Measurements from ENCODE around the gene RAD54L. TPM values are rescaled to one million over a fixed set of nuclear protein-coding genes. Genes with fewer than 3 reads are reported as not detected.
A peak's percentile ranks its signal among the peaks of the same experiment; 100 is the strongest.

Gene RAD54L
- polyA plus RNA-seq, 1 of the 3 experiments (the other 2 are of a cell fraction): 11.5 TPM

DNA sequence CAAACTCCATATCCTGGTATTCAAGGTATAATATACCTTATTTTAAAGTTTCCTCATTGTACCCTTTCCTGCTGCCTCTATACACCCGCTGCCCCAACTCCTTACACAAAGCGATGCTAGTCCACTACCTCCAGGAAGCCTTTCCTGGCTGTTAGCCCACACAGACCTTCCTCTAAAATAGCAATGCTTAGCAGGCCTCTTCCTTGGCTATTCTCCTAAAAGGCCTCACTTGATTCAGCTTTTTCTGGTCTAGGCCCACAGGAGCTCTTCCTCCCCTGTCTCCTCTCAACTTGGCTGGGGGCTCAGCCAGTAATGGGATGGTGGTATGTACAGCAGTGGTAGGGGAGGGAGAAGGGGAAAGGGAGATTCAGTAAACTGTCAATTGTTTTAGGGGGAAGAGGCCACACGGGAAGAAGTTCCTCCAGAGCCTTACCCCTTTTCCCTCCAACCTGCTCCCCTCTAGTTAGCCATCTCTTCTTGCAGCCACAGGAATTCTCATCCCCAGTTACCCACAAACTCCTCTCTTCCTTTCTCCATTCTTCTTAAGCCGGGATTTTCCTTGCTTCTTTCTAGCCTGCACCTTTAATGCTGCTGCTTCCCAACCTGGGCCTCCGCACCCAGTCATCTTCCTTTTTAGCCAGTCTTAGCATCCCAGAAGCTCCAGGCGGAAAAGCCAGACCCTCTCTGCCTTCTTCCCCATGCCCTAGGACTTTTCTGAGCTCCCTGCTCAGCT lies 53.3 kb downstream of the RAD54L start:
- Histone ChIP-seq H2AFZ (ENCODE audit: low read depth) (peak overlapping the region; percentile 42; the same call in 1 of the 2 replicates), H3K9ac (peak overlapping the region; percentile 98), H3K27me3 (ENCODE audit: insufficient read depth) (no peaks in the 10 kb centered on the region), H3F3A (replicated peaks; ENCODE audit: insufficient read depth) (peaks cover 10% of the 10 kb centered on the region), H3K79me2 (ENCODE audit: insufficient read depth) (peaks cover 82% of the 10 kb centered on the region), H3K4me2 (peak overlapping the region; percentile 95), H3K9me2 (no peaks in the 10 kb centered on the region), H3K27ac (ENCODE audit: low read depth in 2 of 2, low read length in 1 of 2) (peak overlapping the region; percentile 93), H3K36me3 (replicated peaks in 1 of 2; ENCODE audit: control insufficient read depth in 1 of 2, insufficient read depth in 2 of 2, low read length in 1 of 2) (peaks cover 22 to 26% of the 10 kb centered on the region in 2 experiments), H3K4me1 (ENCODE audit: control insufficient read depth in 1 of 2, insufficient read depth in 2 of 2, low read depth in 1 of 2, low read length in 1 of 2) (peaks cover 10 to 11% of the 10 kb centered on the region in 2 experiments), H4K20me1 (ENCODE audit: insufficient read depth) (peaks cover 8% of the 10 kb centered on the region), H3K9me3 (no peaks in the 10 kb centered on the region), H3K4me3 (ENCODE audit: low read depth in 2 of 2, low read length in 1 of 2) (peak overlapping the region; percentile 66 to 89)
- TF ChIP-seq NFIC (IDR thresholded peaks at IDR 0.05; ENCODE audit: borderline replicate concordance) (no peak), GABPA (IDR thresholded peaks at IDR 0.05; ENCODE audit: low read depth) (no peak), SMC3 (IDR thresholded peaks at IDR 0.05; ENCODE audit: low read depth, low read length) (no peak), EP300 (IDR thresholded peaks at IDR 0.05; ENCODE audit: borderline replicate concordance in 1 of 2, low read depth in 1 of 2, low read length in 1 of 2) (no peak), TEAD4 (IDR thresholded peaks at IDR 0.05; ENCODE audit: borderline replicate concordance, insufficient read depth) (no peak), TCF12 (IDR thresholded peaks at IDR 0.05) (no peak), ELF1 (IDR thresholded peaks at IDR 0.05) (no peak), NRF1 (IDR thresholded peaks at IDR 0.05; ENCODE audit: low read depth, low read length) (no peak), JUND (IDR thresholded peaks at IDR 0.05) (no peak)
- ChIA-PET CTCF (interaction anchor here (0.8 to 1.2 kb wide), 2 partner anchors 22 to 47 kb away, joined by 3 read pairs; no protein-coding TSS in a partner anchor), POLR2A (interaction anchor here (0.9 kb wide), 1 partner anchor 16 kb away, joined by 5 read pairs; no protein-coding TSS in a partner anchor)
- 66% methylated on average over 6 of the region's 6 CpGs for WGBS (ENCODE audit: low lambda C conversion rate)
- no peak for DNase-seq

DNA sequence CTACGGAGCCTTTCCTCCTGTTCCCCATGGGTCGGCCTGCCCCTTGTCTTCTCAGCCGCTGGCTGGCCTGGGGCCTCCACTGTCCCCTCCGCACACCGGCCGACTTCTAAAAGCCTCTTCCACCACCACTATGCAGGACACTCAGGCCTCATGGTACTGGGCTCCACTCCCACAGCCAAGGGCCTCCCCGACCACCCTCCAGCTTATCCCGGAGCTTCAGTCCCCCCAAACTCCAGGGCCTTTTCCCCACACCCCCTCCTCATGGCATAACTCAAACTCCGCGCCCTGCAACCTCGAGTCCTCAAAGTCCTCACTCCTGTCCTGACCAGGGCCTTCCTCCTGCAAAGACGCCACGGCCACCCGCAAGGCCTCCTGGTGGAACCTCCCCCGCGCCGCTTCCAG lies 53.8 kb downstream of the RAD54L start:
- H3K4me1 ChIP-seq (ENCODE audit: control insufficient read depth in 1 of 2, insufficient read depth in 2 of 2, low read depth in 1 of 2, low read length in 1 of 2): peaks cover 11 to 14% of the 10 kb centered on the region in 2 experiments
- peak overlapping the region; percentile 66 to 89 for H3K4me3 ChIP-seq (ENCODE audit: low read depth in 2 of 2, low read length in 1 of 2)
- 14% methylated on average over 17 of the region's 17 CpGs for WGBS (ENCODE audit: low lambda C conversion rate)
- H3K79me2 ChIP-seq (ENCODE audit: insufficient read depth): peaks cover 84% of the 10 kb centered on the region
- H3K9me3 ChIP-seq: no peaks in the 10 kb centered on the region
- ChIA-PET CTCF (interaction anchor here (0.8 to 1.2 kb wide), 2 partner anchors 22 to 46 kb away, joined by 3 read pairs; no protein-coding TSS in a partner anchor), POLR2A (no interaction called here)
- peak overlapping the region; percentile 42; the same call in 1 of the 2 replicates for H2AFZ ChIP-seq (ENCODE audit: low read depth)
- H3K27ac ChIP-seq (ENCODE audit: low read depth in 2 of 2, low read length in 1 of 2): peak overlapping the region; percentile 93
- H3K27me3 ChIP-seq (ENCODE audit: insufficient read depth): no peaks in the 10 kb centered on the region
- peaks cover 14% of the 10 kb centered on the region for H4K20me1 ChIP-seq (ENCODE audit: insufficient read depth)
- no peak for DNase-seq
- peaks cover 10% of the 10 kb centered on the region for H3F3A ChIP-seq (replicated peaks; ENCODE audit: insufficient read depth)
- TF ChIP-seq, protein P1, sequence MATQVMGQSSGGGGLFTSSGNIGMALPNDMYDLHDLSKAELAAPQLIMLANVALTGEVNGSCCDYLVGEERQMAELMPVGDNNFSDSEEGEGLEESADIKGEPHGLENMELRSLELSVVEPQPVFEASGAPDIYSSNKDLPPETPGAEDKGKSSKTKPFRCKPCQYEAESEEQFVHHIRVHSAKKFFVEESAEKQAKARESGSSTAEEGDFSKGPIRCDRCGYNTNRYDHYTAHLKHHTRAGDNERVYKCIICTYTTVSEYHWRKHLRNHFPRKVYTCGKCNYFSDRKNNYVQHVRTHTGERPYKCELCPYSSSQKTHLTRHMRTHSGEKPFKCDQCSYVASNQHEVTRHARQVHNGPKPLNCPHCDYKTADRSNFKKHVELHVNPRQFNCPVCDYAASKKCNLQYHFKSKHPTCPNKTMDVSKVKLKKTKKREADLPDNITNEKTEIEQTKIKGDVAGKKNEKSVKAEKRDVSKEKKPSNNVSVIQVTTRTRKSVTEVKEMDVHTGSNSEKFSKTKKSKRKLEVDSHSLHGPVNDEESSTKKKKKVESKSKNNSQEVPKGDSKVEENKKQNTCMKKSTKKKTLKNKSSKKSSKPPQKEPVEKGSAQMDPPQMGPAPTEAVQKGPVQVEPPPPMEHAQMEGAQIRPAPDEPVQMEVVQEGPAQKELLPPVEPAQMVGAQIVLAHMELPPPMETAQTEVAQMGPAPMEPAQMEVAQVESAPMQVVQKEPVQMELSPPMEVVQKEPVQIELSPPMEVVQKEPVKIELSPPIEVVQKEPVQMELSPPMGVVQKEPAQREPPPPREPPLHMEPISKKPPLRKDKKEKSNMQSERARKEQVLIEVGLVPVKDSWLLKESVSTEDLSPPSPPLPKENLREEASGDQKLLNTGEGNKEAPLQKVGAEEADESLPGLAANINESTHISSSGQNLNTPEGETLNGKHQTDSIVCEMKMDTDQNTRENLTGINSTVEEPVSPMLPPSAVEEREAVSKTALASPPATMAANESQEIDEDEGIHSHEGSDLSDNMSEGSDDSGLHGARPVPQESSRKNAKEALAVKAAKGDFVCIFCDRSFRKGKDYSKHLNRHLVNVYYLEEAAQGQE (IDR thresholded peaks at IDR 0.05; ENCODE audit: low read depth, low read length): no peak
- TF ChIP-seq MXI1 (IDR thresholded peaks at IDR 0.05; ENCODE audit: low read depth, low read length): 0 out of 2 replicates have a peak, but pooled peaks have one; percentile 24
- no peak for TF ChIP-seq RFX5 (IDR thresholded peaks at IDR 0.05; ENCODE audit: low read length)
- no peak for TF ChIP-seq GABPA (IDR thresholded peaks at IDR 0.05; ENCODE audit: low read depth)
- H3K9me2 ChIP-seq: no peaks in the 10 kb centered on the region
- peak overlapping the region; percentile 98 for H3K9ac ChIP-seq
- H3K36me3 ChIP-seq (replicated peaks in 1 of 2; ENCODE audit: control insufficient read depth in 1 of 2, insufficient read depth in 2 of 2, low read length in 1 of 2): peaks cover 18 to 28% of the 10 kb centered on the region in 2 experiments
- H3K4me2 ChIP-seq: peak overlapping the region; percentile 95
